ENCODE results near the gene STX11.
"Not testable (repeated sequence)": the region's sequence is repeated elsewhere in the genome, so short reads cannot be mapped to it uniquely, and the experiment has no call there.

The STX11 gene

DNA sequence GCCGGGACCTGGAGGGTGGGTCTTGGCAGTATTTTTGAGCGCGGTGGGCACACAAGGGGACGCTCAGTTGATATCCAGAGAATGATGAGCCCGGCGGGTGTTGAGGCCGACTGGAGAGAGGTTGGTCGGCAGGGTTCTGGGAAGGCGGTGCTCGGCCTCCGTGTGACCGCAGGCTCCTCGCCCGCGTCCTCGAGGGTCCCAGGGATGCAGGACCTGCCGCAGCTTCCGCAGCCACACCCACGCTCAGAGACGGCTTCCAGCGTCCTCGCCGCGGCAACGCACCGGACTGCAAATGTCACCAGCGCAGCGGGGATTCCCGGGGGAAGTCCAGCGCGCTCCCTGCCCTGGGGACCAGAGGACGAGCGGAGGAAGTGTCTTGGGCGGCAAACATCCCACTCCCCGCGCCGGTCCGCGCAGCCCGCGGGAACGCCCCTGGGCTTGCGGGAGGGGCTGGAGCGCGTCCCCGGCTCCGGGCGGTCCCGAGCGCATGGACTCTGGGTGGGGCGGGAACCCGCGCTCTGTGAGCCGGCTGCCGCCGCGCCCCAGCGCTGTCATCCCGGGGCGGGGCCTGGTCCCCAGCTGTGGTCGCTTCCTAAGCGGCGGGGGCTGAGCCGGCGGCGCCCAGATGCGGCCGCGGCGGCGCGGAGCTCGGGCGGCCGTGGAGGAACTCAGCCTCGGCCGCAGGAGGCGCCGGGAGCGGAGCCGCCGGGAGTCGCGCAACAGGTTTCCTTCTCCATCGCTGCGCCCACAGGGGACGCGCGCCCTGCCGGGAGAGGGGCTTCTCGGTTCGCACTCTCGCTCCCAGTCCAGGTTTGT is at the start of gene STX11:
TSS of gene STX11 (plus strand) at position 624 of the 816 bp plus-strand sequence. CDS start 36,111 bp downstream, outside the sequence.
- peak; percentile 73 for DNase-seq

DNA sequence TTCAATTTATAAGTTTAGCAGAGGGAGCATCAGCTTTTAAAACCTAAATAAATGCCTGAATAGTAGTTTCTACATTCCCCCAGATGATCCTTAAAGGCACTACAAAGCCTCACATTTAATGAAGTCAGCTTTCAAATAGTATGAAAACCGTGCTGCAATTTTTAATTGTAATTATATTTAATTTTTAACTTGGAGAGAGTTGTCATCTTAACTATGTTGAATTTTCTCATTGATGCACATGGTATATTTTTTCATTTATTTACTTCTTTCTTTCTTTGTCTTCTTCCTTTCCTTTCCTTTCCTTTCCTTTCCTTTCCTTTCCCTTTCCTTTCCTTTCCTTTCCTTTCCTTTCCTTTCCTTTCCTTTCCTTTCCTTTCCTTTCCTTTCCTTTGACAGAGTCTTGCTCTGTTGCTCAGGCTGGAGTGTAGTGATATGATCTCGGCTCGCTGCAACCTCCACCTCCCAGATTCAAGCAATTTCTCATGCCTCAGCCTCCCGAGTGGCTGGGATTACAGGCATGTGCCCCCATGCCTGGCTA is 47.2 kb upstream of the STX11 start:
- no peak for DNase-seq

DNA sequence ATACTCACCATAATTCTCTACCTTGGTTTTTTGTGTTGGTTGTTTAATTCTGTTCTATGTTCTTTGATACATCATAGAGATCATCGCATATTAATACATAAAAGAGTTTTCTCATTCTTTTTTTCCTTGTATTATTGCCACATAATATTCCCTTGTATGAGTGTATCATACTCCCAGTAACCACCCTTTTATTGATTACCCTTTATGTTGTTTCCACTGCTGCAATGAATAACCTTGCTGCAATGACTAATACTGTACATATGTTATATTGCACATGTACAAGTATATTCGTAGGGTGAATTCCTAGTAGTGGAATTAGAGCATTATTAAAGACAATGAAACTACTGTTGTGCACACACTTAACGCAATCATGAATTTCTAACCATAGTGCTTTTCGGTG is 45.8 kb upstream of the STX11 start:
- DNase-seq = no peak

DNA sequence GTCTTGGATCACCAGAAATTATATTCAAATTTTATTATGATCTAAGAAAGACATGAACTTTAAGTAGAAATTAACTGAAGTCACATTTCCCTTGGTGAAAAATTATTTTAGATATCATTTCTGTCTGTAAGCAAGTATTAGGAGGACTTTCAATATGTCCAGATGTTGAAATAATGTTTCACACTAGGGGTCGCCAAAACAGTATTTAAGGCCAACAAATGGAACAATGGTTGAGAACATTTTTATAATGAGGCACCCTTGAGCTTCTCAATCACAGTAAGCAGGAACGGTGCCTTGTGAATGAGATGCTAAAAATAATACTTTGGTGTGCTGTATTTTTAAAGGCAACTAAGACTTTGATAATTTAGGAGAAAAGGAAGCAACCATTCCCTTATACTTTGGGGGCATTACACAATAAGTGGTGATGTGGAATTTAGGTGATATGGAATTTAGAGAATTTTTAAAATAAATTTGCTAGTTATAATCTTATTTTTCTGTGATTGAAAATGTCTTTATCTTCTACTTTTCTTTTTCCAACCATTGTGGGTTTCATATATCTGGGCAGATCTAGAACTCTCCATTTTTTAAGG is 45.3 kb upstream of the STX11 start:
- peak; percentile 69 for DNase-seq

DNA sequence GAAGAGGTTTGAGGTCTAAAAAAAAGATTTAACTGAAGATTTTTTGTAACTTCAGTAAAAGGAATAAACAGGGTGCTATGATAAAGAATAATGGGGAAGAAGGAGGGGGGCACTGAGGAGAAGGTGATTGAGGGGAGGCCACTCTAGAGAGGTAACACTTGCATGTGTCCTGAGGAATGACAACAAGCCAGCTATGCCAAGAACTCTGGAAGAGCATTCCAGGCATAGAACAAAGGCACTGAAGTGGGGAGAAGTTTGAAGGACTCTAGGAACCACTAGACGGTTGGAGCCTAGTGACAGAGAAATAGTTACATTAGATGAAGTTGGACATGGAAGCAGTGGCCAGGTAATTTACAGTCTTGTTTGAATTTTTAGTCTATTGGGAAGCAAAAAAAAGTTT is 44.1 kb upstream of the STX11 start:
- no peak for DNase-seq

DNA sequence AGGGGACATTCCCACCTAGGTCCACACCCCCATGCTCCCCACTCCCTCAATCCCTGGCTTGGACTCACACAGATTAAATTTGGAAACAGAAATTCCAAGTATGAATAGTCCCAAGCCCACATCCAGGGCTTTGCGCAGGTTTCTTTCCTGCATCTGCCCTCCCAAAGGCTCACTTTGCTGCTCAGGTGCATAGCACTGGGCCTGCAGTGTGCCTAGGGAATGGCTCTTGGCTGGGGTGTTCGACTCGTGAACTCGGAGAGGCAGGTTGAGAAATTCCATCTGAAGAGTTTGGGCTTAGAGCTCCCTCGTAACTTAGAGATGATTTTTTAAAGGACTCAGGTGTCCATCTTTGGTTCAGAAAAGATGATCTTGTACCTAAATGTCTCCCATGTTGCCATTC is 40.1 kb upstream of the STX11 start:
- DNase-seq = no peak

DNA sequence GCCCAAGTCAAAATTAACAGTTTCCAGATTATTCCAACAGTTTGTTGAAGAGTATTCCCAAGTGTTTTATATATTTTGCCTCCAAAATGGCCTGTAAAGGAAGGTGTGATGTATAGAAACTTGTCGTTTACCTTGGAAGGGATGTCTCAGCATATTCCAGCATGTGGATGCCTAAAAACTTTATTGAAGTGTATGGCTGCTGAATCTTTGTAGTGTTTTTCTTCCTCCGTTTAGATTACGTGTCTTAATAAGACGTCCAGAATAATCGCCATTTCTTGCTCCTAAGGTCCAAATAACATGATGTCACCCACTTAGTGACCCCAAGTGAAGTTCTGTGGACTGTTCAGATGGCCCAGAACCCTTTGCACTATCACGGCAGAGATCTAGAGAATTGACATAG is 37.0 kb upstream of the STX11 start:
- no peak for DNase-seq

DNA sequence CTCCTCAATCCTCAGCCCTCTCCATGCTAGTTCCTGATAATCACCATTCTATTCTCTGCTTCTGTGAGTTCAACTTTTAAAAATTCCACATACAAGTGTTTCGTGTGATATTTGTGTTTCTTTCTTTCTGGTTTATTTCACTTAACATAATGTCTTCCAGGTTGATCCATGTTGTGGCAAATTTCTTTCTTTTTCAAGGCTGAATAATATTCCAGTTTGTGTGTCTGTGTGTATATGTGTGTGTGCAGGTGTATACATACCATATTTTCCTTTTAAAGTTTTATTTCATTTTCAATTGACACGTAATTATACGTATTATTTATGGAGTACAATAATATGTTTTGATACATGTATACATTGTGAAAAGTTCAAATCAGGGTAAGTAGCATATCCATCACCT is 35.1 kb upstream of the STX11 start:
- DNase-seq = no peak

DNA sequence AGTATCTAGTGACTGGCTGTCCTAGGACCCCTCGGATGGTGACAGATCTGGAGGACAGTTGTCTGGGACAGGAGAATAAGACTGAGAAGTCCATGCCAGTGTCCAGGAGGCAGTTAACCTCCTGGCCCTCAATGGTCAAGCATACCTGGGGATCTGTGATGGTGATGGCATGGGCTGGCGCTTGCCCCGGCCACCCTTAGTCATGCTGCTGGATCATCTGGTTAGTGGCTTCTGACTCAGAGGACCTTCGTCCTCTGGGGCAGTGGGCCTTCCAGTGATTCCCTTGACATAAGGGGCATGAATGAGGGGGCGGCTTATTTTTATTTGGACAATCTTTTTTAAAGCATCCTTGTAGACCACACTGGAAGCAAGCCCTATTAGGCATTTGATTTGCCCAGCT is 30.9 kb upstream of the STX11 start:
- DNase-seq = no peak

DNA sequence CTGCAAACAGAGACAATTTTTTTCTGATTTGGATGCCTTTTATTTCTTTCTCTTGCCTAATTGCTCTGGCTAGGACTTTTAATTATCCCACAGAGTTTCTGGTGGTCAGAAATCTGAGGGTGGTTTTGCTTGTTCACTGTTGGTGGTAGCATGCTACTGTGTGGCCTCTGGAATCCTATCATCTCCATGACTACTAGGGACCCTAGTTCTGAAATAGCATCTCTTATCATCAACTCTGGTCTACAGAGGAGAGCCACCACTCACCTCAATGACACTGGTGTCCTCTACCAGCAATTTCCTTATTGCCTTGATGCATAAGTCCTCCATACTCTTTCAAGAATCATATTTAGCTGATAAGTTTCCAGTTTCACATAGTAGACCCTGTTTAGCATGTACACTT is 27.5 kb upstream of the STX11 start:
- DNase-seq = no peak

DNA sequence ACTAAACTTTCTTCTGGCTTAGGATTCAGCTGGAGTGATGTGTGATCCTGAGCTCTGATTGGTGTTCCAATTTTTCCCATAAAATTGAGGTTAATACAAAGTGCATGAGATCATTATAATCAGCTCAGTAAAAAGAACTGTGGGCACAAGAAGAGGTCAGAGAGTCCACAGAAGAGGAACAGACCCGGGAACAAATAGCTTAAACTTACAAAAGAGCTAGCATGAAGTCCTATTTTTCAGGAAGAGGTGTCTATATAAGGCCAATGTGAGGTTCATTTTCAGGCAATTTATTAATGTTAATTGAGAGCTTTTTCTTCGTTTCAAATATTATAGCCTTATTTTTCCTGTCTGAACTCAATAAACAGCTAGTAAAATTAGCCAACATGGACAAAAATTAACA is 26.9 kb upstream of the STX11 start:
- DNase-seq = no peak

DNA sequence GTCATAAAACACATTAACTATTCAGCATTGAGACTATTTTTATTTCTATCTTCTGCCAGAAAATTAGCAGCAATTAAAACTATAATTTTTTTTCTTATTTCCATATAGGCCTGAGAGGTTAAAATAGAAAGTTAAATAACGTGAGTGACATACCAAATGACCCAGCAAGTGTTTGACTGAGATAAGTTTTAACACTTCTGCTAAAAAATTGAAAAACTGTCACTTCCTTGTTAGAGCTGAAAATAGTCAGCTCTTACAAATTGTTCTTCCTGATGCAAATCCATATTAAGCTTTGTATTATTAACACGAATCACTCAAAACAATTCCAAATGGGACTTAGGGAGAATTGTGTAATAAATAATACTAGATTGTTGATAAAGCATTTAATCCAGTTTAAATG is 26.5 kb upstream of the STX11 start:
- no peak for DNase-seq

DNA sequence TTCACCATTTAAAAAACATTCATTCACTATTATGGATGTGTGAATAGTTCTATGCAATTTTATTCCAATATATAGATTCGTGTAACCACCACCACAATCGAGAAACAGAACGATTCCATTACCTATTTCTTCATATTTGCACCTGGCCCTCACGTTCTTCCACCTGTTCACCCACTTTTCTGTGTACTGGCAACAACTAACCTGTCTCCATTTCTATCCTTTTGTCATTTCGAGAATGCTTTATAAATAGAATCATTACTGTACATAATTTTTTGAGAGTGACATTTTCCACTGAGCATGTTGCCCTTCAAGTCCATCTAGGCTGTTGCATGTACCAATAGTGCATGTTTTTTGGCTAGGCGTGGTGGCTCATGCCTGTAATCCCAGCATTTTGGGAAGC is 23.2 kb upstream of the STX11 start:
- no peak for DNase-seq

DNA sequence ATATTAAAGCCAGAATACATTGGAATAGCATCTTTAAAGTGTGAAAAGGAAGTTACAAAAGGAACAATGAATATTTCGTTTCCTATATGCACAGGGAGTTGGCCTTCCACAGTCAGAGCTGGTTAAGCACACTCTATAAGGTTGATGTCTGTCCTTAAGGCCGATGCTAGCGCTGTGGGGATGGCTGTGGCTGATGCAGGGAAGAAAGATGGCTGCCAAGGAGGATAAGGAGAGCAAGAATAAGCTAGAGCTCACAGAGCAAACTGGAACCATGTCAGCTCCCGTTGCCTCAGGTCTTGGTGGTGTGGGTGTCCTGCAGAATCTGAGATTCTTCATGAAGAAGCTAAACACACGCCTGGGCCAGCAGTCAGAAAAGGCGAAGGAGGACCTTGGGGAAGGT is 20.8 kb upstream of the STX11 start:
- DNase-seq = no peak

DNA sequence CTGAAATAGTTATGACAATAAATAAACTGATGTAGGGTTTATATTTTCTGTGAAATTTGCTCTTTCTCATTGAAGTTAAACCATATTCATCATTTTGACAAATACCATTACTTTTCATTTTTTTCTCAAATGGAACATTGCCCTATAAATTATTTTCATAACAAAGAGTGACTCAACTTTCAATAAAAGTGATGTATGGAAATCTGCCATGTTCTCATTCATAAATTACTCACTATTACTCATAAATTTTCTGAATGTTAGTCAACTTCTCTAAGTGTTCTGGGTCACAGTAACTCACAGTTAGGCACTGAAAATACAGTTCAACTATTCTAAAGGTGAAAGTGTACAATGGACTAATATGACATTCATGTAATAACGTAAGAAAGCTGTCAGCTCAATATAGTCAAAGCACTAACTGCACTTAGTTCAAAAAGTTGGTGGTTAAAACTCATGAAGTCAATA is 19.0 kb upstream of the STX11 start:
- DNase-seq = no peak

DNA sequence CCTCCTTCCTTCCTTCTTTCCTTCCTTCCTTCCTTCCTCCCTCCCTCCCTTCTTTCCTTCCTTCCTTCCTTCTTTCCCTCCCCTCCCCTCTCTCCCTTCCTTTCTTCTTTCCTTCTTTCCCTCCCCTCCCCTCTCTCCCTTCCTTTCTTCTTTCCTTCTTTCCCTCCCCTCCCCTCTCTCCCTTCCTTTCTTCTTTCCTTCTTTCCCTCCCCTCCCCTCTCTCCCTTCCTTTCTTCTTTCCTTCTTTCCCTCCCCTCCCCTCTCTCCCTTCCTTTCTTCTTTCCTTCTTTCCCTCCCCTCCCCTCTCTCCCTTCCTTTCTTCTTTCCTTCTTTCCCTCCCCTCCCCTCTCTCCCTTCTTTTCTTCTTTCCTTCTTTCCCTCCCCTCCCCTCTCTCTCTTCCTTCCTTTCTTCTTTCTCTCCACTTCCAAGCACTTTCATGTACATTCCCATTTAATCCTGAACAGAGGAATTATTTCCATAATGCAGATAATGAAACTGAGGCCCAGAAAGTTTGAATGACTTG is 18.1 kb upstream of the STX11 start:
- DNase-seq = not testable (repeated sequence)

DNA sequence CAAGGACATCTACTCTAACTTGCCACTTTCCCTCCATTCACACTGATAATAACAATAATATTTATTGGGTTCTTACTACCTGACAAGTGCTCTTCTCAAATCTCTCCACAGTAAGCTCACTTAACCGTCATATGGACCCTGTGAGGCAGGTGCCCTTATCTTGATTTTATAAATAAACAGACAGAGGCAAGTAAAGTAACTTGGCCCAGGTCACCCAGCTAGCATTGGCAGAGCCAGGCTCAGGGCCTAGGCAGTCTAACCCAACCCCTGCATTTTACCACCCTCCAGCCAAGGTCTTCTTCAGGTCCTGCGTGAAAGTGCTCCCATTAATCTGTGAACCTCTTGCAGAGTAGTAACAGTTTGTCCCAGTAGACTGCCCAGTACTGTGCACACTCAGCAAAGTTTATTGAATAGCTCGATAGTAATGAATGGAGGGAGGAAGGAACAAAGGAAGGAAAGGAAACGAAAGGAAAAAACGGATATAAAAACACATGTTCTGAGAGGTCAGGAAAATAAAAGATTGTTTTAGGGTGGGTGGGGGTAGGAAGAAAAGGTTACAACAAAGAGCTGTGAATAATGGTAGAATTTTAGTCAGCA is 17.0 kb upstream of the STX11 start:
- no peak for DNase-seq

DNA sequence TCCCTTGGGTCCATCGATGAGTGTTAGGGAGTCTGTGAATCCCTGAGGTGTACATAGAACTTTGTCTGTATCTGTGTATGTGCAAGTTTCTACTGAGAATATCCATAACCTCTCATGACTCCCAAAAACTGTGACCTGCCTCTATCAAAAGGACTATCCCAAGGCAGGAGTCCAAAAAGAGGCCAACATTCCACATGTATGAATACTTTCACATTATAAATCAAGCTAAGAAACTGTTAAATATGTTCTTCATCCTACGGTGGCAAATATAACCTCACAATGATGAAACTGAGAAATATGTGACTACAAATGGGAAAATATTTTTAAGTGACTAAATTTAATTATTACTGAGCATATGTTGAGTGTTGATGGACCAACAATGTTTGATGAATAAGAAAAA is 16.1 kb upstream of the STX11 start:
- no peak for DNase-seq

DNA sequence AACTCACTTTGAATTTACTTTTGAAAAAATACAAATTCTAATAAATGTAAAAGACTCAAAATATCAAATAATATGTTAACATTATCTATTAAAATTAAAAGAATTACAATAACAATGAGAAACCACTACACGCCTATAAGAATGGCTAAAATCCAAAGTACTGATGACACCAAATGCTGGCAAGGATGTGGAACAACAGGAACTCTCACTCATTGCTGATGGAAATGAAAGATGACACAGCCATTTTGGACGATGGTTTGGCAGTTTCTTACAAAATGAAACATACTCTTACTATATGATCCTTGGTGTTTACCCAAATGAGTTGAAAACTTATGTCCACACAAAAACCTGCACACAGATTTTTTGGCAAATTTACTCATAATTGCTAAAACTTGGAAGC is 15.6 kb upstream of the STX11 start:
- DNase-seq = no peak

DNA sequence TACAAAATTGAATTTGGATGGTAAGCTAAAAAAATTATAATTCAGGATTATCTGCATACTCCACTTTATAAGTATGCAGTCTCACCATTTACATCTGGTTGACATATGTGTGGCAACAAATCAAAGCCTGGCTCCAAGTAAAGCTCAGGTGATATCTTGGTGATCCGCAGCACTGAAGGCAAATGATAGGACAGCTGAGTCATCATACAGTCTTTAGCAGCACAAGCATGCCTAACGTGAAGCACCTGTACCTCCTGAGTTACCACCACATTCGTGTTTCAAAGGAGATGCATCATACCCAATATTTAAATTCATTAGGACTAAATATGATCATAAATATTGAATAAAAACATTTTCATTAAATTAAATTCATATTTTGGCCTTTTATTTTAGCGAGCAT is 11.8 kb upstream of the STX11 start:
- DNase-seq = no peak

DNA sequence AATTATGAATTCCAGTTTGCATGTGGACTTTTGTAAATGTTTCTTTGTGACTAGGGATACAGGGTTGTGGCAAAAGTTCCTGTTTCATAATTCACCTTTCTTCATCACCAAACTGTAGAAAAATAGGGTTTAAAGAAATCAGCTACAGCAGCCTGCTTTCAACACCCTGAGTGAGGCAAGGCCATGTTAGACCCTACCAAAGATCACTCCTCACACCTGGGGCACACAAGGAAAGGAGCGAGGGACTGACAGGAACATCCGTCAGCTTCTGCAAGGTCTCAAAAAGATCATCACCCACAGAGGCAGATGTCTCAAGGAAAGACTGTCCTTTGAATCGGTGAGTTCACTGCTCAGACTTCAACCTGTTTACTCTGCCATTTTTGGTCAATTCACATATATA is 10.5 kb upstream of the STX11 start:
- no peak for DNase-seq

DNA sequence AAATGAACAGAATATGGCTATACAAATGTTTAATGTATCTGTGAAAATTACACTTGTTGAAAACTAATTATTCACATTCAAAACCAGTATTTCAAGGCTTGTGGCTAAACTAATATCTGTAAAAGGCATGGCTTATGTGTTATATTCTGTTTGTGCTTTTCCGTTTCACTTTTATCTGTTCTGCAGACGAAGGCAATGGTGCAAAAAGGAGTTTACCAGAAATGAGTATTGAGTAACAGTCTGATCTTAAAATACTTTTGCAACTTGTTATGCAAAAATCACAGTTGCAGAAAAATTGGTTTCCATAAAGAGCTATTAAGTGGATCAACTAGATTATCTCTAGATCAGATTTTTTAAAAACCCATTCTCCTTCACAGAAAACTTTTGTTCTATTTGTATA is 9.4 kb upstream of the STX11 start:
- DNase-seq = no peak

DNA sequence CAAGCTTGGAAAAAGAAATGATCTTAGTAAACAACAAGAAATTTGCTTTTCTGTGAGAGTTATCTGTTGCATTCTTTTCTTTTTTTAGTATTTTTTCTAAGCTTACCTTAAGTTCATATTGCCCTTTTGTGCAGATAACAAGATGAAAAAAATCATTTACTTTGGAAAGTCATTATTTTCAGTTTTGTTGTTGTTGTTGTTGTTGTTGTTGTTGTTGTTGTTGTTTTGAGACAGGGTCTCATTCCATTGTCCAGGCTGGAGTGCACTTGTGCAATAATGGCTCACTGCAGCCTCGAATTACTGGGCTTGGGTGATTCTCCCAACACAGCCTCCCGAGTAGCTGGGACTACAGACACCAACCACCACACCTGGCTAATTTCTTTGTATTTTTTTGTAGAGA is 8.8 kb upstream of the STX11 start:
- no peak for DNase-seq

DNA sequence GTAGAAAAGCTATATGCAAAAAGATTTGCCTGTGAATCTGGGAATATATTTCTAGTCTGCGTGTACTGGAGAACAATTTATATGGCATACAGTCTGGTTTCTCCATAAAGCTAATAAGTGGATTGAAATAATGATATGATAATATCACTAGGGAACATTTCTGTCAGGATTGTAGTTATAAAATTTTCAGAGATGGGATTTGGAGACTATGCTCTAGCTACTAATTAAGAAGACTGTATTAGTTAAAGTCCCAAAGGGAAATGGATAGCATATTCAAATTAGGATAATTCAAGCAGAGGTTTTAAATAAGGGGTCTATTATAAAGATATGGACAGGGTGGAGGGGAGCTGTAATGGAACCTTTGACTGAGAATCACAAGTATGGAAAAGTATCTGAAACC is 7.2 kb upstream of the STX11 start:
- DNase-seq = no peak
